Astrocyte of the spinal cord (primary cell): ENCODE results near the gene SMTN.

Experiments
- DNase-seq: peaks from one replicate; pipeline ENCODE4 v3.0.0; 2011; ENCODE audit warnings: low read depth, low spot score
- H3K4me3 ChIP-seq: 2 replicates; pipeline ENCODE4 v1.5.1; 2011; ENCODE audit warnings: low read depth, mild to moderate bottlenecking, low read length, moderate library complexity
- CTCF ChIP-seq: IDR thresholded peaks from 2 replicates; pipeline ENCODE4 v1.5.1; 2012; ENCODE audit warnings: low read depth, mild to moderate bottlenecking, low read length, inconsistent platforms
- in situ Hi-C: cut with HindIII; loops from 2 replicates; pipeline ENCODE4 v1.10.0; 2017; ENCODE audit warnings: low sequenced_read_pairs

SMTN gene

GRCh38 chr22:31124811-31125465 lies 43.8 kb downstream of the SMTN start:
- TF ChIP-seq CTCF = no peak
- no peak overlapping the region for H3K4me3 ChIP-seq
- DNase-seq = no peak
- in situ Hi-C loops = no loop called here

GRCh38 chr22:31125521-31126117 lies 44.5 kb downstream of the SMTN start:
- in situ Hi-C loops = no loop called here
- DNase-seq = no peak
- no peak for TF ChIP-seq CTCF
- no peak overlapping the region for H3K4me3 ChIP-seq

- in situ Hi-C loops = no loop called here
- TF ChIP-seq CTCF = no peak
- no peak overlapping the region for H3K4me3 ChIP-seq
- no peak for DNase-seq
These were observed 45.2 kb downstream of the SMTN start for GRCh38 chr22:31126128-31126868.

GRCh38 chr22:31126869-31127175 lies 45.7 kb downstream of the SMTN start:
- no peak for TF ChIP-seq CTCF
- in situ Hi-C loops = no loop called here
- DNase-seq = no peak
- no peak overlapping the region for H3K4me3 ChIP-seq

GRCh38 chr22:31127181-31127772 lies 46.2 kb downstream of the SMTN start:
- no peak for TF ChIP-seq CTCF
- DNase-seq = no peak
- no peak overlapping the region for H3K4me3 ChIP-seq
- in situ Hi-C loops = no loop called here

GRCh38 chr22:31128156-31128555 lies 47.0 kb downstream of the SMTN start:
- in situ Hi-C loops = no loop called here
- no peak for DNase-seq
- no peak overlapping the region for H3K4me3 ChIP-seq
- TF ChIP-seq CTCF = no peak
